ENCODE results near the gene DMD.
A peak's percentile ranks its signal among the peaks of the same experiment; 100 is the strongest.

DMD gene

GRCh38 chrX:31572360-31572759, 1639.0 kb downstream of the DMD start:
- FAIRE-seq (no peak), DNase-seq (ENCODE audit: insufficient read length, low spot score) (no peak)

DNA sequence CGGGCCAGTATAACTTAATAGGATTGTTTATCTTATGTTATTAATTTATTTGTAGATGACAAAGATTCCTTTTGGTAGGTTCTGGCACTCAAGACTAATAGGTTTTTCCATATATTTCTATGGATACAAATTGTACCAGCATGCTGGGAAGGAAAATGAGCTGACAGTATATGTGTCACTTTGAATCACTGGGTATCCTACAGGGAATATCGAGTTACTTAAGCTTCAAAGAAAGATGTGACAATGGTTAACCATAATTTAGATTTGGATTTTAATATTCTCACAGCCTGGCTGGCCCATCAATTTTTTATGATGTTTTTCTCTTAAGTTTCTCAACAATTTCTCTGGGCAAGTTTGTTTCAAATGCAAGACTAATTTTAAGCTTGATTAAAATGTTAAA, 1640.7 kb downstream of the DMD start:
- DNase-seq (ENCODE audit: insufficient read length, low spot score) = no peak
- FAIRE-seq = no peak

DNA sequence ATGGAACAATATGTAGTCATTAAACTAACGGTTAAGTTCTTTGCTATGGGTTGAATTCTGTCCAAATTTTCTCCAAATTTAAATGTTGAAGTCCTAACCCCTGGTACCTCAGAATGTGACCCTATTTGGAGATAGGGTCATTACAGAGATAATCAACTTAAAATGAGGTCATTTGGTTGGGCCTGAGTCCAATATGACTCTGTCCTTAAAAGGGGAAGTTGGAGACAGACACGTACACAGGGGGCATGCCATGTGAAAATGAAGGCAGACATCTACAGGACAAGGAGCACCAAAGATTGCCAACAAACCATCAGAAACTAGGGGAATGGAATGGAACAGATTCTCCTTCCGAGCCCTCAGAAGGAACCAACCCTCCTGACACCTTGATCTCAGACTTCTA, 1647.6 kb downstream of the DMD start:
- FAIRE-seq = no peak

GRCh38 chrX:31555506-31555905, 1655.8 kb downstream of the DMD start:
- DNase-seq (ENCODE audit: insufficient read length, low spot score) (no peak), FAIRE-seq (no peak)

More for the DNA sequence above, 1647.6 kb downstream of the DMD start:
- DNase-seq (ENCODE audit: insufficient read length, low spot score) = no peak

- no peak for FAIRE-seq
- DNase-seq (ENCODE audit: insufficient read length, low spot score) = no peak
Measured at GRCh38 chrX:31551913-31552312, 1659.4 kb downstream of the DMD start.

- DNase-seq (ENCODE audit: insufficient read length, low spot score) = no peak
- no peak for FAIRE-seq
Measured at GRCh38 chrX:31550158-31550557, 1661.2 kb downstream of the DMD start.

DNA sequence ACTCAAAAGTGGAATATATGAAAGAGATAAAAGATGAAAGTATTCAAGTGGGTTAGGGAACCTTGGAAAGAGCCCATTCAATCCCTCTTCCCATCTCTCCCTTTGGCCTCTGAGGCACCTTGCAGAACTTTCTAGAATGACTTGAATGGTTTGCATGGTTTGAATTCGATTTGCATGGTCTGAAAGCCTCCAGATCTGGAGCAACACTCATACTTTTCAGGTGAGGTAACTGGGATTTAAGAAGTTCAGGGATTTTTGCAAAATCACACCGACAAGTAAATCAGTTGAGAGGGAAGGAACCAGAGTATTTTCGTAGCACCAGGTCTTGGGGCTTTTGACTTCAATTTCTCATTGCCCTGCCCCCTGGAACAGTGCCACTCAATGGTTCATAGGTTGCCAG, 1663.5 kb downstream of the DMD start:
- no peak for DNase-seq (ENCODE audit: insufficient read length, low spot score)
- no peak for FAIRE-seq

DNA sequence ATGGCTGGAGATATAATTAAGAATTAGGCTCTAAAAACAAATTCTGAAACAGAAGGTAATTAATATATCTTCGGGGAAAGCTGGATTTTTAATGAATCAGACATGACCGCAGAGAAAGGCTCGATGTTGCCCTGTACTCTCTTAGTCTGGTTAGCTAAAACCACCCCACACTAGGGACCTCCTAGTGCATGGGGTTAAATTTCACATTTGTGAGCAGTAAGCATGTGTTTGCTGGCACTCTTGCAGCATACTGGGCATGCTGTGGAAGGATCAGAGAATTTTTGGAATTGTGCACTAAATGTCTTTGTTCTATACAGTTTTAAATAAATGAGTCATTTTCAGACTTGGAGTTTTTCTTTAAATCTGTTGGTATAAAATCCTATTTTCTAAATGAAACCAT, 1663.9 kb downstream of the DMD start:
- no peak for FAIRE-seq
- DNase-seq (ENCODE audit: insufficient read length, low spot score) = no peak

GRCh38 chrX:31546126-31546525, 1665.2 kb downstream of the DMD start:
- no peak for FAIRE-seq
- peak; percentile 5 for DNase-seq (ENCODE audit: insufficient read length, low spot score)

GRCh38 chrX:31545726-31546125, 1665.6 kb downstream of the DMD start:
- FAIRE-seq = no peak
- DNase-seq (ENCODE audit: insufficient read length, low spot score) = no peak

- FAIRE-seq = no peak
- DNase-seq (ENCODE audit: insufficient read length, low spot score) = no peak
Measured at GRCh38 chrX:31545191-31545590, 1666.2 kb downstream of the DMD start.

DNA sequence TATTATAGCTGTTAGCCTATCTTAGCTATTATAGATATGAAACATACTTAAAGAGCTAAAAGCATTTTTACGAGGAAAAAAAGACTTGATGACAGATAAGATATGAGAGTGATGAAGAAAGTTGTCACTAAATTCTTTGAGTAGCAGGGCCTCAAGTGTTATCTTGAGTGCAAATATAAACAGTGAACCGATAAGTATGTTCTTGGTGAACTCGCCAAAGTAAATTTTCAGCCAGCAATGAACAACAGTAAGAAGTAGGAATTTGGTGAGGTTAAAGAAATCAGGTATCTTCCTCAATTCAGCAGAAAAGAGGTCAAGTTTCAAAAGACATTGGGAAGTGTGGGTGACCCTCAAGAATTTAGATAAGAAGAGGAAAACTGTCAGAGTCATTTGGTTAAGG, 1667.7 kb downstream of the DMD start:
- FAIRE-seq = no peak
- DNase-seq (ENCODE audit: insufficient read length, low spot score) = no peak

DNA sequence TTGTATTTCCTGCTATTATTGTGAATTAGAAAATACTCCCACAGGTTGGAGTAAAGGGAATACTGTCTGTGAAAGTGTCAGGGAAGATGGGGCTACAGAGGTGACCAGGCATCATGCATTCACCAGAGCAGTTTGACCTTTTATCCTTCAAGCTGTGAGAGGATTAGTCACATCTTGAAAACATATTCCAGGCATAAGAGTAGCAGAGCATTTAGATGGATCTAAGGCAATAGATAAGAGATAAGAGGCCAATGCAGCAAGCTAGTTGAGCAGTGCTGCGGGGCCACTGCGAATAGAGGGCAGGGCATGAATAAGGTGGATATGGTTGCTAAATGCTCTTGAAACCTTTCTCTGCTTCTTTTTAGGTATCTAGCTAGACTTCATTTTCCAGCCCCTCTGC, 1668.8 kb downstream of the DMD start:
- FAIRE-seq = peak; percentile 82
- DNase-seq (ENCODE audit: insufficient read length, low spot score) = no peak

- FAIRE-seq (no peak), DNase-seq (ENCODE audit: insufficient read length, low spot score) (no peak)
Measured at GRCh38 chrX:31540313-31540712, 1671.0 kb downstream of the DMD start.

GRCh38 chrX:31527455-31528126, 1683.8 kb downstream of the DMD start:
- DNase-seq (ENCODE audit: insufficient read length, low spot score) (no peak), FAIRE-seq (no peak)

- no peak for FAIRE-seq
- DNase-seq (ENCODE audit: insufficient read length, low spot score) = no peak
Measured at GRCh38 chrX:31523884-31524536, 1687.3 kb downstream of the DMD start.

- DNase-seq (ENCODE audit: insufficient read length, low spot score) (no peak), FAIRE-seq (no peak)
Measured at GRCh38 chrX:31522760-31523159, 1688.6 kb downstream of the DMD start.

GRCh38 chrX:31521941-31522340, 1689.4 kb downstream of the DMD start:
- FAIRE-seq (no peak), DNase-seq (ENCODE audit: insufficient read length, low spot score) (no peak)

- DNase-seq (ENCODE audit: insufficient read length, low spot score) = no peak
- no peak for FAIRE-seq
Measured at GRCh38 chrX:31516527-31516926, 1694.8 kb downstream of the DMD start.

GRCh38 chrX:31508338-31508737, 1703.0 kb downstream of the DMD start:
- DNase-seq (ENCODE audit: insufficient read length, low spot score) (no peak), FAIRE-seq (no peak)

- DNase-seq (ENCODE audit: insufficient read length, low spot score) = no peak
- no peak for FAIRE-seq
Measured at GRCh38 chrX:31506928-31507327, 1704.4 kb downstream of the DMD start.

GRCh38 chrX:31506360-31506759, 1705.0 kb downstream of the DMD start:
- FAIRE-seq = no peak
- DNase-seq (ENCODE audit: insufficient read length, low spot score) = no peak

DNA sequence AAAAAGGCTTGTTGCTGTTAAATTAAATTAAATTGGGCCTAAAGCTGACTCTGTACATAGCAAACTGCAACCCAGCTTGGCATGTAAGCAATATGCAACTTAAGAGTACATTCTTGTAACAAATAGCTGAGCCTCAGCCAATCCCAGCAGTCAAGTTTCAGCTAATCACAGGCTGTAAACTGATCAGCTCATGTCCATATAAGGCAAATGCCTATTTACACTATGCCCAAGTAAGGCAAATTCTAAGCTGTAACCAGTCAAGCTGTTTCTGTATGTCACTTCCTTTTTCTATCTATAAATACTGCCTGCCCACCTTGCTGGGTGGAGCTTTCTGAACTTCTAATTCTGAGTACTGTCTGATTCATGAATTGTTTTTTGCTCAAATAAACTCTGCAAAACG, 1710.4 kb downstream of the DMD start:
- FAIRE-seq = peak; percentile 26
- DNase-seq (ENCODE audit: insufficient read length, low spot score) = no peak

All from HTR-8/SVneo (cell line).